ENCODE results near the gene CNTD1.

GRCh38 chr17:42754782-42755181, 43.9 kb upstream of the CNTD1 start:
- no peak for TF ChIP-seq CTCF (IDR thresholded peaks at IDR 0.05; ENCODE audit: insufficient read depth, low read depth, low read length)
- no peak for TF ChIP-seq EZH2 (IDR thresholded peaks at IDR 0.05; ENCODE audit: insufficient read depth, low read length)
